NCI-H526 (cell line): ENCODE results near the gene TSC2.
"Not testable (repeated sequence)": the region's sequence is repeated elsewhere in the genome, so short reads cannot be mapped to it uniquely, and the experiment has no call there.

Experiments
- DNase-seq, 2 experiments: peaks; one replicate each; lab custom pipeline; 2025; lab: John Stamatoyannopoulos, UW

TSC2 gene

GRCh38 chr16:2122934-2123683 lies 75.3 kb downstream of the TSC2 start:
- DNase-seq: not testable (repeated sequence)

DNA sequence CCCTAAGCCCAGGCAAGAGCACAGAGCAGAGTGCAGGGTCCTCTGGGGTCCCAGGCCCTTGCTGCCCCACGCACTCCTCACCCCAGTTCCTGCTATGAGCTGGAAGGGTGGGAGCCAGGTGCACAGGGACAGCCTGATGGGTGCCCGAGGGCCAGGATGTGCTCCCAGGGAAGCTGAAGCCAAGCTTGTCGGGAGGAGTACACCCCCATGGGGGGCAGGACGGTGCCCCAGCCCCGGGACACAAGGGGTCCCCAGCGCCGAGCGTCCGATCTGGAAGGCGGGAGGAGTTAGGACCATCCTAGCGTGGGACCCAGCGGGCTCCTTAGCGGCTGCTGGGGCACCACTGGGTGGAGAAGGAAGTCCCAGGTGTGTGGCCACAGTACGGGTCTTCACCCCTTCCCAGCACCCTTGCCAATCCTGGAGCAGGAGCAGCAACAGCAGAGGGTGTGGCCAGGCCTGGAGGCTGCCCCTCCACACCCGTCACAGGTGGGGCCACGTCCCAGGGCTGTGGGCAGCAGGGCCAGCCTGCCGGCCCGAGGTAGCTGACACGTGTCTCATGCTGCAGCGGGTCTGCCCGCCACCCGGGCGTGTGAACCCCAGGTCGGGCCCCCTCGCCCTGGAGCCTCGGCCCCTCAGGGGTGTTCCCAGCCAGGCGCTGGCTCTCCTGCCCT lies 76.1 kb downstream of the TSC2 start:
- DNase-seq: not testable (repeated sequence)

GRCh38 chr16:2124377-2124693 lies 76.5 kb downstream of the TSC2 start:
- DNase-seq: not testable (repeated sequence)

GRCh38 chr16:2124694-2125444 lies 77.1 kb downstream of the TSC2 start:
- DNase-seq: not testable (repeated sequence)

DNA sequence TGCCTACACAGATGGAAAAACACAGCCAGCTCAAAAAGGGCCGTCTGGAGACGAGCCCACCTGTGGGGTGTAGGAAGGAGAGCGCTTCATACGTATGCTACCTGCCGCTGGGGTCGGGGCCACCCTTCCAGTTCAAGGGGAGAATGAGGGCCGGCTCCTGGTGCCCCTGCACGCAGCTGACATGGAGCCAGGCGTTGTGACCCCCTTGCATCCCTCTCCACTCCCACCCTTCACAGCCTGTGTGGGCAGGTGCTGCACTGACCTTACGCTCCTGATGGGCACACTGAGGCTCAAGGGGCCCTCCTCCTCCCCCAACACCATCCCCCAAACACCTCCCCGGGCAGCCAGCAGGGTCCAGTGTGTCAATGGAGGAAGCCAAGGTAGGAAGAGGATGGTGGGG lies 77.8 kb downstream of the TSC2 start:
- not testable (repeated sequence) for DNase-seq

GRCh38 chr16:2126161-2126743 lies 78.5 kb downstream of the TSC2 start:
- DNase-seq: not testable (repeated sequence)

DNA sequence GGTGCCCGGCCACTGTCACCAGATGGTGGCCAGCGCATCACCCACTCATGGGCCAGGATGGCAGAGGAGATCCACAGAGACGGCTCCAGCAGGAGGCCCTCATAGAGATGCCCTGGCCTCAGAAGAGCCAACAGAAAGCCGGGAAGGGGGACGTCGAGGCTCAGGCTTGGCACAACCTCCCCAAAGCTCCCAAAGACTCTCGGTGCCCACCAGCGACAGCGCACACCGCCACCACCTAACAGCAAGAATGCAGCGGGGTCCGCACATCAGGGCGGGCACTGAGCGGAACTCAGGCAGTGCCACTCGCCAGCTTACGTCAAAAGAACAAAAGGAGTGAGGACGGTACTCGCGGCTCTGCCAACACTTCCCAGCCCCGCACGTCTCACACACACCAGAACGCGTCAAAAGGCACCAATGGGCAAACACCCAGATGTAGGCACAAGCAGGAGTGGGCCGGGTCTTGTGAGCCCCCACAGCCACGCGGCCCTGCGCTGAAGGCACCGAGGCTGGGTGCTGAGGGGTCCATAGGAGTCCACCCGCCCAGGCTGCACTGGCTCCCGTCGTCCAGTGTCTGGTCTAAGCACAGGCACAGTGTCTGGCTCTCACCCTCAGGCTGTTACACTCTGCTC lies 79.3 kb downstream of the TSC2 start:
- DNase-seq: not testable (repeated sequence)

- not testable (repeated sequence) for DNase-seq
Observed at GRCh38 chr16:2127630-2128280, 80.0 kb downstream of the TSC2 start.

- not testable (repeated sequence) for DNase-seq
Observed at GRCh38 chr16:2129251-2129650, 81.5 kb downstream of the TSC2 start.

DNA sequence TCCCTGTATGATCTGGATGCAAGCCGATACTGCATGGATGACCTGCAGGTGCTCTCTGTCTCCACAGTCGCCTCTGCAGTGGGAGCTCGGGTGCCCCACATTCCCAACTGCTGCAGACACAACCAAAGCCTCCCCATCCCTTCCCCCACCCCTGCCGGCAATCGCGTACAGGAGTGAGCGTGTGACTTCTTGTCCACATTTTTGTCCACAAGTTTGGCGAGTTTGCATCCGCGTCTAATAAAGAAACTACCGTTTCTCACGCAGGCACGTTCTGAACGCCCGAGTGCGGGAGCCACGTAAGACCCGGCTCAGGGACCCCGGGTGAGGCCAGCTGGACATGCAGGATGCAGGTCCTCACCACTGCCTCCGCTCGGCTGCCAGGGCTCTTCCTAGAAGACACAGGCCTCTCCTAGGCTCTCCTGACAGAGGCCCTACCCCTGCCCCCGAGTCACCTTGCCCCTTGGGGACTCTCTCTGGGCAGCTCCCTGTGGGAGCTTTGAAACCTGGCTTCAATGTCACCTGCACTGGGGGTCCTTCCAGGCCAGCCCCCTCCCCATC lies 82.2 kb downstream of the TSC2 start:
- not testable (repeated sequence) for DNase-seq

DNA sequence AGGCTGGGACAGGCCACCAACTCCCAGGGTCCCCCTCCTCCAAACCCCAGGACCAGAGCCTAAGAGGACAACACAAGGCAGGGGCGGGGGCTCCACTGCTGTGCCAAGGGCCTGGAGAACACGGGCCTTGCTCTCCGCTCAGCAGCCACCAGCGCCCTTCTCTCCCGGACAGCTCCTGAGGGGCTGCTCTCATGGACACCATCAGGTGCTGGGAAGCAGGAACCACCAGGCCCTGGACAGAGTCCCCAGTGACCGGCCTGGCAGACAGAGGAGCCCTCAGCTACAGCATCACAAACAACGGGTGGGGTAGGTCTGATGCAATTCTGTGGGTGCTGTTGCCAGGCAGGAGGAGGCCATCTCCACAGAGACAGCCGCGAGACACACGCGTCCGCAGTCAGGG lies 86.0 kb downstream of the TSC2 start:
- not testable (repeated sequence) for DNase-seq

GRCh38 chr16:2135071-2135470 lies 87.3 kb downstream of the TSC2 start:
- not testable (repeated sequence) for DNase-seq

DNA sequence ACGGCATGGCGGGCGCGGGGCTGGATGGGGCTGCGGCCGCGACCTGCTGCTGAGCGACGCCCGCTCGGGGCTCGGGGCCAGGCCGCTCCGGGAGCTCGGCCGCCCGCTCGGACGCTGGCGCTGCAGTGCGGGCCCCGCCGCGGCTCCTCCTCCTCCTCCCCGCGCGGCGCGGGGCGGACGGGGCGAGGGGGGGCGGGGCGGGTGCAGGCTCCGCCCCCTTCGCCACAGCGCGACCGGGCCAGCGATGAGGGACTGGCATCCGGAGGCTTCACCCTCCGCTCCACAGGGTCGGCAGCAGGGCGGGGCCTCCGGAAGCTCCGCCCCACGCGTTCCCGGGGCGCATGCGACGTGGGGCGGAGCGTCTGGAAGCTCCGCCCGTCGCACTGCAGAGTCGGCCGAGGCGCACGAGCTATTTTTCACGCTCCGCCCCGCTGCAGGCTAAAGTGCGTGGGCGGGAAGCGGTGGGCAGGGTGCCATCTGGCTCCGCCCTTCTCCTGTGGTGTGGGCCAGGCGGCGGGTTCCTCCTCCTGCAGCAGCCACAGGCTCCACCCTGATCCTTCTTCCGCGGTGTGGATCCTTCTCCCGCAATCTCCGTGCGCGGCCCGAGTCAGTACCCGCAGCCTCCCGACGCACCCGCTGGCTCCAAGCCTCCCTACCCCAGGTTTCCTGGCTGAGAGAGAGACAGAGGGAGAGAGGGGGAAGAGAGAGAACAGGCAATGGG lies 88.1 kb downstream of the TSC2 start, which contains the start of gene PKD1:
PKD1 (minus strand) TSS at position 129 of the 721 bp plus-strand sequence. CDS start 209 bp downstream, outside the sequence.
- DNase-seq: peak; percentile 61 to 82
